Fibroblast of skin of abdomen (primary cell): ENCODE measurements around the gene TEAD3.

Experiments used
- DNase-seq: peaks from one replicate; pipeline ENCODE4 v3.0.0-alpha.2; 2013

TEAD3 gene

DNA sequence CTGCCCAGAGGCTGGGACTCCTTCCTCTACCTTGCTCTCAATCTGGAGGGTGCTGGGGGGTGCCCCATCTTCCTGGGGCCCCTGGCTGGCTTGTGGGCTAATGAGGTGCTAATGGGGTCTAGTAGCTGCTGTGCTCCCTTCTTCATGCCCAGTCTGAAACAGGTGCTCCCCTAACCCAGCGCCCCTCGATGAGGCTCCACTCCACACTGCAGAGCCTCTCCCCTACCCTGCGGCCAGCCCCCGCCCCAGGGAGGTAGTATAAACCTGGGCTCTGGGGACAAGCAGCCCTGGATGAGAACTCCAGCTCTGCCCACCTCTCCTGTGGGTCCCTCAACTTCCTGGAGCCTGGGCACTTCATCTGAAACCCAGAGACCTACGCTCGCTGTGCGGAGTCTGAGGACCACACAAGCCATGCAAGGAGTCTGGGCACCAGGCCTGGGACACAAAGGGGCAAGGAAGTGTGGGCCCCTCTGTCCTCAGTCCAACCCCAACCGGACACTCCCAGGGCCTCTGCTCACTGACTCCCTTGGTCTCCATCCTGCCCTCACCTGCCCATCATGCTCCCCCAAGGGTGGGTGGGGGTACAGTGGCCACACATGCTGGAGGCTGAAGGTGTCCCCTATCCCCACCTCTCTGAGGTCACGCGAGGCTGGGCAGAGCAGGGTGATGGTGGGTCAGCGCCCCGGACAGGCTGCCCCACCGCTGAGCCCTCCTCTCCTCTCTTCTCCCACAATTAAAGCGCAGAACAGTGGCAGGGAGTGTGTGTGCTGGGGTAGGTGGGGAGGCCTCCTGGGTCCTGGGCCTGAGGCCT lies 22.5 kb downstream of the TEAD3 start:
- no peak for DNase-seq

DNA sequence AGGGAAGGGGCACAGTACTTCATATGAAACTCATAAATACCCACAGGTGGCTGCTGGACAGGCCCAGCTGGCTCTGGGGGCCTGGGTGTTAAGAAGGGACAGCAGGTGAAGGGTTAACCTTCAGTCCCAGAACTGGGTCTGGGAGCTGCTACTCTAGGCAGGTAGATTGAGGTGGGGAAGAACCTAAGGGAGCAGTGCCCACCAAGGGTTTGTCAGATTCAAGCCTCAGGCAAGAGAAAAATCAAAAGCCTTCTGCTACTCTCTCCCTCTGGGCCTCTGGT lies 23.1 kb downstream of the TEAD3 start:
- no peak for DNase-seq

DNA sequence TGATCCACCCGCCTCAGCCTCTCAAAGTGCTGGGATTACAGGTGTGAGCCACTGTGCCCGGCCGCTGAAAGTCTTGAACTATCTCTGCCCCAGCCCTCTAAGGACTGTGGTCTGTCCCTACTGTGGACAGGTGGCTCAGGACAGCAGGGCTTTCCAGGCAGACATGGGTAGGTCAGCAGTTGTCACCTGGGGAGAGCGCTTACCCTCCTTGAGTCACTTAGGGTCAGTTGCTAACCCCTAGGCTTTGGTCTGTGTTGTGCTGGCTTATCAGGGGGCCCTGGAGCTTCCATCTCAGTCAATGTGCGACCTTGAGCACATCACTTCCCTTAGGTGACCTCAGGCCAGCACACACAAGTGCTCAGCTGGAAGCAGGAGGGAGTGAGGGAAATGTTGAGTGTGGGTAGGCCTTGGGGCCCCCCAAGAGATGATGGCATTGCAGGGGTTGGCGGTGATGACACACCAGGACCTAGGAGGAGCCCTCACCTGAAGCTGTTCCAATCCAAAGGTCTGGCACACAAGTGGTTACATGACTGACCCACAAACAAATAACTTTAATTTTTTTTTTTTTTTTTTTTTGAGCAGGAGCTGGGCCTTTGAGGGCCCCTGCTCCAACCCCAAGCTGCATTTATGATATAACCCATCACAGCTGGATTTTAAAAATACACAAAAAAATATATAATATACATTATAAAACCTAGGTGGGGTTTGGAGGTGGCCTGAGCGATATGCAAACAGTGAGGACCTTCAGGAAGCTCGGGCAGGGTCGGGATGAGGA lies 23.6 kb downstream of the TEAD3 start:
- no peak for DNase-seq

DNA sequence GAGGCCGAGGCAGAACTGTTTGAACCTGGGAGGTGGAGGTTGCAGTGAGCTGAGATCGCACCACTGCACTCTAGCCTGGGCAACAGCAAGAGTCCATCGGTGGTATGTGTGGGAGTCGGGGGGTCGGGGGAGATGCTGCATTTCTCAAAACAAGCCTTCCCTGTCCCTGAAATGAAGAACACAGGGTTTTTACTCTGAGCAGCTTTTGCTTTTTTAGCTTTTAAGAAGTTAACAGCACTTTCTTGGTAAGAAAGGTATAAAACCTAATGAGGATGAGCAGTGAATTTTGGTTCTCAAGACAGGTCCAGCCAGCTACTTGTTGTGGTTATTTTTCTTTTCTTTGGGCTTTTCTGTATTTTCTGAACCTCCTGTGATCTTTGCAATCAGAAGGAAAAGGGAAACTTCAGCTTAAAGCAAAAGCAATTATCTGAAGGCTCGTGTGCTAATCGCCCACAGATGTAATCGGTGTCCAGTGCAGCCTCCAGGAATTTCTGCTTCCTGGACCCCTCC lies 25.0 kb downstream of the TEAD3 start:
- no peak for DNase-seq

DNA sequence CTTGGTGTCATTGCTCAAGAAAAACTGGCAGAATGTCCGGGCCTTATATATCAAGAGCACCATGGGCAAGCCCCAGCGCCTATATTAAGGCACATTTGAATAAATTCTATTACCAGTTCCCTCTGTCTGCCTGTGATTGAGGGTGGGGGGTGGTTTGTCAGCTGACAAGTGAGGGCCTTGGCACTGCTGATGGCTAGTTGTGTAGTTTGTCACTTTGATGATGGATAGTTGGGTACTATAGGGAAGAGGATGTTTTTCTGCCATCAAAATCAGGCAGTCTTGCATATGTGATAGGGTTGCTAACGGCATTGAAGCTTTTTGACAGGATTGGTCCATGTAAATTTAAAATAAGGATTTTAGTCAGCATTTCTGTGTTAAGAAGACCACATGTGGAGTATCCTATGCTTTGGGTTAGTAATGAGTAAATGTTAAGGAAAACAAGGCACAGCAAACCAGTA lies 26.2 kb downstream of the TEAD3 start:
- DNase-seq: no peak

DNA sequence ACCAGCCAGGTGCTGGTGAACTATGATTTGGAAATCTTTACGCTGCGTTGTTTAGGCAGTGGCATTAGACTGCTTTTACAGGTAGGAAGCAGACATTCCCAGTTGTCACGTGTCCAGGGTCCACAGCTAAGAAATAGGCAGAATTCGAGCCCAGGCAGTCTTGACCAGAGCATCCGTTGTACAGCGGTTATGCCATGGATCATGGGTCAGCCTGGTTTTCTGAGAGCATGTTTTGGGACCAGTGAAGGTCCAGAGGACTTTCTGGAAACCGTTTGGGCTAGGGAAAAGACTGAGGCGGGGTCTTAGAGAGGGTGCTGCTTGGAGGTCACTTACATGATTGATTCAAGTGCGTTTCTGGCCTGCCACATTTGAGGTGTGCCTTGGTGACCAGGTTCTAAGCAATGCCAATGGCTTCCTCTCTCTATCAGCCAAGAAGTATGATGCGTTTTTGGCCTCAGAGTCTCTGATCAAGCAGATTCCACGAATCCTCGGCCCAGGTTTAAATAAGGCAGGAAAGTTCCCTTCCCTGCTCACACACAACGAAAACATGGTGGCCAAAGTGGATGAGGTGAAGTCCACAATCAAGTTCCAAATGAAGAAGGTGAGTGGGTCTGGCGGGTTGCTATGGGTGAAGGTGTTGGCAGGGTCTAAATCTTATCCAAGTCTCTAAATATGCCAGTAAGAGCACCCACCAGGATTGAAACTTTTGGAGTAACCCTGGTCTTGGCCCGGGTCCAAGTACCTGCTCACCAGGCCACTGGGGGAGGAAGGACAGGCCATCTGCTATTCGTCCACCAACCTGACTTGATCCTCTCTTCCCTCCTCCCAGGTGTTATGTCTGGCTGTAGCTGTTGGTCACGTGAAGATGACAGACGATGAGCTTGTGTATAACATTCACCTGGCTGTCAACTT lies 26.9 kb downstream of the TEAD3 start:
- DNase-seq: no peak

DNA sequence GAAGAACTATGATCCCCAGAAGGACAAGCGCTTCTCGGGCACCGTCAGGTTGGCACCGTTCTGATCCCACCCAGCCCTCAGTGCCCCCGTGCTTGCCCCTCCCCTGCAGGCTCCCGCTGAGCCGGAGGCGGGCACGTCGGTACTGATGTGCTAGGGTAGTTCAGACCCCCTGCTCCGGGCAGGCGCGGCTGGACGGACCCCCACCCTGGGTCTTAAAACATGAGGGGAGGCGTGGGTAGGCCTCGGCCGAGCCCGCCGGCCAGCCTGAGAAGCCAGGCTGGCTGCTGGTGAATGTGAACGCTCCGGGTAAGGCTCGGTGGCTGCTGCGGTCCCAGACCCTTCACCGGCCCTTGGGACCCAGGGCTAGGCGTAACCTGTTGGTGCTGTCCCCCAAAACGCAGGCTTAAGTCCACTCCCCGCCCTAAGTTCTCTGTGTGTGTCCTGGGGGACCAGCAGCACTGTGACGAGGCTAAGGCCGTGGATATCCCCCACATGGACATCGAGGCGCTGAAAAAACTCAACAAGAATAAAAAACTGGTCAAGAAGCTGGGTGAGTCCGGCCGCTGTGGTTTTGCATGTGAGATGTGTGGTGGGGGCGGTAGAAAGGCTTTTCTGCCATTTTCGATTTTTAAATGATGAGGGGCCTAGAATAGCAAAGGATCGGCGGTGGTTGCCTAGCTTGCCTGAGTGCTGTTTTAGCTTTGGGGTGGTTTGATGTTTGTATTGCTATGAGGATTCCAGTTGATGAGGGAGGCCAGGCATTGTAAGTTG lies 27.7 kb downstream of the TEAD3 start:
- DNase-seq: no peak

DNA sequence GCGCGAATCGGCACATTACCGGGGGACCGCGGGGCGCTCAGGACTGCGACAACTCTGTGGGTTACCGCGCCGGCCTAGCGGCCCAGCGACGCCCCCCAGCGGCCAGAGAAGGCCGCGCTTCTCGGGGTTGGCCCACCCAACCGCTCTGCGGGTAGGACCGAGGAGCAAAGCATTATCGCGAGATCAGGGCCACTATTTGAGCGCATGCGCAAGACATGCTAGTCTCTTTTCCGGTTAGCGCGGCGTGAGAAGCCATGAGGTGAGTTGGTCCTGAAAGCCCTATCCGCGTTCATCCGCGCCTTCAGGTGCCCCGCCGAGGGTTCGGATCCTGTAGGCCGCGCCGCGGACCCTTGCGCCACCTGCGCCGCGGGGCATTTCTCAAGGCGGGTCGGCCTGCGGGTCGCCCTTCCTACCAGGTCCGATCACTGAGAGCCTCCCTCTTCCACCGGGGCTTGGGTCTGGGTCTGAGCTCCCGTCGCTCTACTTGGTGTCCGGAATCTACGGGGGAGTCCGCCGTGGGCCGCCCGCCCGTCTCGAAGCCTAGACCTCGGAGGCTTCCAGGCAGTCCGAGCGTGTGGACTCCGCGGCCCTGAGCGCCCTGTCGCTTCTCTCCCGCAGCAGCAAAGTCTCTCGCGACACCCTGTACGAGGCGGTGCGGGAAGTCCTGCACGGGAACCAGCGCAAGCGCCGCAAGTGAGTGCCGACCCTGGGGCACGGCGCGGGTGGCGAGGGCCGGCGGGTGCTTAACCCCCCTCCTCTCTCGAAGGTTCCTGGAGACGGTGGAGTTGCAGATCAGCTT lies 28.5 kb downstream of the TEAD3 start, which contains the start of gene RPL10A:
Gene RPL10A, plus strand, starts transcription at position 221 of the 799 bp plus-strand sequence. Its CDS starts 34 bp downstream, at position 255.
- peak; percentile 96 for DNase-seq

DNA sequence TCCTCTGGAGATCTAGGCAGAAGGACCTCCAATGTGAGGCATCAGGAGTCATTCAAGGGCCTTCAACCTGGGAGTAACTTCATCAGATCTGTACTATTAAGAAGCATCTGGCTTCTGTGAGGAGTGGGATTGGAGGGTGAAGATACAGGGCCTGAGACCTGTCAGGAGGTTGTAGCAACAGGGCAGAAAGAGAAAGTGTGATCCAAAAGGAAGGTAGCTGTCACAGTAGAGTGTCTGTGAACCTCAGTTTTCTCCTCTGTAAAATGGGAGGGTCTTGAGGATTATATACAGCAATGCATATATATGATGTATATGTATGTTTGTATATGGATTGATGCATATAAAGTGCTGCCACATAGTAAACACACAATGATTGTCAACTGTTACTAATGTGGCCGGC lies 31.2 kb downstream of the TEAD3 start:
- DNase-seq: no peak

DNA sequence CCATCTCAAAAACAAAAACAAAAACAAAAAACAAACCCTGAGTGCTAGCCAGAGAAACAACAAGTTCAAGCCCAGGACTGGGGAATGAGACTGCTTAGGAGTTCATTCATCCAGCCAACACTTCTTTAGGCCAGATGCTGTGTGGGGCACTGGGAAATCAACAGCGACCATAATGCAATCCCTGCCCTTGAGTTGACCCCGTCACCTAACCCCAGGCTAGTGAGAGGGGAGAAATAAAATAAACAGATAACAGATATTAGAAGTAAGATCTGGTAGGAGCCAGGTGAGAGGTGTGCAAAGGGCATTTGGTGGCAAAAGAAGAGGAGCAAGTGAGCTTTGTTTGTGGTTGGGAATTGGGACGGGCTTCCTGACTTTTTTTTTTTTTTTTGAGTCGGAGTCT lies 33.6 kb downstream of the TEAD3 start:
- DNase-seq: no peak

DNA sequence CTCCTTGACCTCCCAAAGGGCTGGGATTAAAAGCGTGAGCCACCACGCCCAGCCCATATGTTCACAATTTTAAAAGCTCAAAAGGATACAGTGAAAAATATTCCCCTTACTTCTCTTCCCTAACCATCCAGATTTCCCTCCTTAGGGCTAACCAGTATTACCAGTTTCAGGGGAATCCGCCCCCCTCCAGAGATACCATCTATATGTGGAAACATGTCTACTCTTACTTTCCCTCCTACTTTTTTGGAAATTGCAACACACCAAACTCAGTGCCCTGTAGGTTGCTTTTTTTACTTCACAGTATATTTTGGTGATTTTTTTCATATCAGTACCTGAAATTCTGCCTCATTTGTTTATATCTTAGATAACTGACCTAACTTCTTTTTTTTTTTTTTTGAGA lies 35.6 kb downstream of the TEAD3 start:
- no peak for DNase-seq

DNA sequence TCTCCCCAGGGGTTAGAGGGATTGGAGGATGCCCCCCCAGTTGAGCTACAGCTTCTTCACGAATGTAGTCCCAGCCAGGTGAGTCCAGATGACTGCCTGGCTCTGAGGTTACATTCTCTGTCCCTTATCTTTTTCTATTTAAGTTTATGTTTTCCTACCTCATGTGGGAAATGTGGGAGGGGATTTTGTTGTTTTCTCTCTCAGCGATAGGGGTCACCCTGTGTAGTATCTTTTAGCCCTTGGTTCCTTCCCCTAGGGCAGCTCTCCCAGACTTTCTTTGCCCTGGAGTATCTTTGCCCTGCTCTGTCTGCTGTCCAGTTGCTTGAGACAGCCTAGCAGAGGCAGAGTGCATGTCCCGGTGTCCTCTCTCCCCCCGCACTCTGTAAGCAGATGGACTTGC lies 39.0 kb downstream of the TEAD3 start:
- DNase-seq: no peak

DNA sequence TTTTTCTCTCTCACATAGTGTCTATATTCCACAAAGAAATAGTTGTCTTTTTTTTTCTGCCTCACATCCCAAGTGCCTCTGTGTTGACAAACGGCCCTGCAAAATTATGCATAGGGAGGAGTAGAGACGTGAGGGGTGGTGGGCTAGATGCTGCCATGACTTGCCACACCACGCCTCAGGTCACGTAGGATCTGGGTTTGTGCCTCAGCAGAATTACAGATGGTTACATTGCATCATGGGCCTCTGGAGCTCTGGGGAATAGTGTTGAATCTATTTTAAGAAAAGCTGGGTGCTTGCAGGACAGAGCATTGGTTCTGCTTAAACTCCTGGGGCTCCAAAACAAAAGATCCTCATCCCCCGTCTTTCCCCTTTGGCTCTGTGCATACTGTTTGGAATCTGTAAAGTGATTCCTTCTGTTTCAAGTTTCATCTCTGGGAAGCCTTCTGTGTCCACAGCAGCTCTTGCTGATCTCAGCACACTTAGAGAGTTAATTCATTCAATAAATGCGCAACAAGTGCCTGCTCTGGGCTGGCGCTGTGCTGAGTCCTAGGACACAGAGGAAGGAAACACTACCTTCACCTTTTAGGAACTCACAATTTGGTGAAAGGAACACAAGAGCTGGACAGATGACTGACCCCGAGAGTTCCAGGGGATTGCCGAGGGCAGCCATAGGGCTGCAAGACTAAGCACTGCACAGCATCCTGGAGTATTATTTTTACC lies 42.3 kb downstream of the TEAD3 start:
- DNase-seq: no peak

DNA sequence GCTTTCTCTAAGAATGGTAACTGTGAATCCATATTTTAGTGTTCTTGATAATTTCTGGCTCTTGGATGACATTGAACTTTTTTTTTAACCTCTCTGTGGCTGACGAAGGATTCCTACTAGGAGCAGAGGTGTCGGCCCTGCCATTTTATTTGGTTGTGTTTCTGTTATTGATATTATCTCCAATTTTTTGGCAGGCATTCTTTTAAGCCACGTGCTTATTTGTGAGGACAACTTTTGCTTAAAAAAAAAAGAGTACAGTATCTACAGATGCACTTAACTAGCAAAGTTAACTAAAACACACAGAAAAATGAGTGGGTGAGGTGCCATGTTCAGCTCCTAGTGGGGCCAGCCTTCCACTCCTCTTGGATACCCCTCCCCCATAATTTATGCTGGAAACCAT lies 43.6 kb downstream of the TEAD3 start:
- DNase-seq: no peak

DNA sequence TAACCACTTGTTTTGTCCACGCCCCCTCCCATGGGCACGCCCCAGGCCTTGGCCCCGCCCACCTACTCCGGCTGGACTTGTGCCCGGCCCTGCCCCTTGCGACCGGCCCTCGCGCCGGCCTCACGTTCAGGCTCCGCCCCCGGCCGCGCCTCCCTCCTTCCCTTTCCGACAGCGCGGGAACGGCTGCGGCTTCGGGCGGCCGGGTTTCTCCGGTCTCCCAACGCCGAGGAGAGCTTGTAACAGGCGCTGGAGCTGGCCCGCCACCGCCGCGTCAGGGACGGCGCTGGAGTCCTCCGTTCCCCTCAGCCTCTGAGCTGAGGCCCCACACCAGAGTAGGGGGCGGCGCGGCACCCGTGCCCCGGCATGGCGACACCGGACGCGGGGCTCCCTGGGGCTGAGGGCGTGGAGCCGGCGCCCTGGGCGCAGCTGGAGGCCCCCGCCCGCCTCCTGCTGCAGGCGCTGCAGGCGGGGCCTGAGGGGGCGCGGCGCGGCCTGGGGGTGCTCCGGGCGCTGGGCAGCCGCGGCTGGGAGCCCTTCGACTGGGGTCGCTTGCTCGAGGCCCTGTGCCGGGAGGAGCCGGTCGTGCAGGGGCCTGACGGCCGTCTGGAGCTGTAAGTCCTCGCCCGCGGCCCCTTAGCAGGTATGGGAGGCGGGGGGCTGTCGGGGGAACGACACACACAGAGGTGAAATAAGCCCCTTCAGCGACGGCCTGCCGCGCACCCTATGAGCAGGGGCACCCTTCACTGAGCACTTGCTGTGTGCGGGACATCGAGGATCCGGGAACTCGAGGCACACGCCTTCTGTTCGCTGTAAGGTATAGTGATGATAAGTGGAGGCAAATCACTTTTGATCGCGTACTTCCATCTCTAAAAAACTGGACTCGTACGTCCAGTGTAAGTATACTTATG lies 44.4 kb downstream of the TEAD3 start, which contains the start of gene FANCE:
Gene FANCE, plus strand, starts transcription at position 156 of the 908 bp plus-strand sequence. Its CDS starts 208 bp downstream, at position 364.
- peak; percentile 88 for DNase-seq

DNA sequence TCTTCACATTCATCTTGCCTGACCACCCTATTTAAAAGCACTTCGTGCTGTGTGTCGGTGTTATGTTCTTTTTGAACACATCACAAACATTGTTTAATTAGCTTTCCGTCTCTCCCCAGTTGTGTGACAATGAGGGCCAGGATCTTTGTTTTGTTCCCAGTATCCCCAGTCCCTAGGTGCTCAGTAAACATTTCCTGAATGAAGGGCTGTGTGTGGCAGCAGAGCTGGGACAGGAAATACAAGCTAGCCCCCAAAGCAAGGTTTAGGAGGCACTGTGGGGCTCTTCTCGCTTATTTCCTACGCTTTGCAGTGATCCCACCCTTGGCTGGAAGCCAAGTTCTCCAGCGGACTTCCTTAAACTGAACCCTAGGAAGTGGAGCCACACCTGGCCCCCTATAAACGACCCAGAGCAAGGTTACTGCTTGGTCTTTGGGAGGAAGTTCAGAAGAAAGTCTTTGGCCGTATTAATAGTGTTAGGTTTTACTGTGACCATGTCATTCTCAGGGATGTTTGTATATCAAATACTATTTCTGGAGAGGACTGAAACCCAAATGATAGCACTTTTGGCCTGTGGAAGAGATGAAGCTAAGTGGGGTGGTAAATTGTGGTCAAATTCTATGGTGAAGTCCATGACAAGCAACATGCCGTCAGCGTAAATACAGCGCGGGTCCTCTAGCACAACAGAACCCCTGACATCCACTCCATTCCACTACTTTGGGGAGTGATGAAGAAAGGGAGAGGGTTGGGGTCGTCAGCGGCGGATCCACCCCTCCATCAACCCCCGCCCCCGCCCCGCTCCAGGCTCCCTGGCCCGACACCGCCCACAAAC lies 45.3 kb downstream of the TEAD3 start:
- DNase-seq: no peak

DNA sequence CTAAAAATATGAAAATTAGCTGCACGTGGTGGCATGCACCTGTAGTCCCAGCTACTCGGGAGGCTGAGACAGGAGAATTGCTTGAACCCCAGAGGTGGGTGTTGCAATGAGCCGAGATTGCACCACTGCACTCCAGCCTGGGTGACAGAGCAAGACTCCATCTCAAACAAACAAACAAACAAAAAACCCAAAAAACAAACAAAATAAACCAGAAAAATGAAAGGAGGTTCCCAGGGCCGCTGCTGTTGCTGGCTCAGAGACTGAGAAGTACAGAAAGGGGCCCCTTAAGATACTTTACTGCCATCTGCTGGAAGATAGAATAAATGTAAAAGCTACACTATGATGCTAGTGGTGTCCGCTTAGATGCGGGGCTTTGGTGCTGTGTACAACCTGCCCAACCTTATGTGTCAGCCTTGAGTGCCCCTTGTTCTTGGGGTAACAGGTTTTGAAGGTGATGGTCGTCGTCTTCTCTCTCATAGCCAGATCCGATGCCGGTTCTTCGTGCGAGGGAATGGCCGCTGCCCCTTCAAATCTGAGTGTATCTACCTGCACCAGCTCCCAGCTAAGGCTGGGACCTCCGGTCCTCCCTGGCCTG lies 47.5 kb downstream of the TEAD3 start:
- DNase-seq: peak; percentile 66

DNA sequence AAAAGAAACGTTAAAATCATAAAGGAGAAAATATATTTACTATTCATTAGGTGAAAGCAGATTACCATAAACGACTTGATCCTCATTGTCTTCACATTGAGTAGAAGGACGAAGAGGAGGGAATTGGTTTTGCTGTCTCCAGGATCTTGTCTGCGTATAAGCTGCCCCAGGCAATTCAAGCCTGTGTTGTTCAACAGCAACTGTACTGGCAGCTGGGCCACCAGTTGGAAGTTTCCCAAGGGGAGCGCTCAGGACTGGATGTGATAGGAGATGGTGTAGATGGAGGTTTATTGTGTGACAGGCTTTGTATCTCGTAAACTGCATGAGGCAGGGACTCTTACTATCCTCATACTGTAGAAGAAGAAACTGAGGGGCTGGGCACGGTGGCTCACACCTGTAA lies 48.7 kb downstream of the TEAD3 start:
- no peak for DNase-seq
